Measurements from ENCODE around the gene RASSF10.

The RASSF10 gene

DNA sequence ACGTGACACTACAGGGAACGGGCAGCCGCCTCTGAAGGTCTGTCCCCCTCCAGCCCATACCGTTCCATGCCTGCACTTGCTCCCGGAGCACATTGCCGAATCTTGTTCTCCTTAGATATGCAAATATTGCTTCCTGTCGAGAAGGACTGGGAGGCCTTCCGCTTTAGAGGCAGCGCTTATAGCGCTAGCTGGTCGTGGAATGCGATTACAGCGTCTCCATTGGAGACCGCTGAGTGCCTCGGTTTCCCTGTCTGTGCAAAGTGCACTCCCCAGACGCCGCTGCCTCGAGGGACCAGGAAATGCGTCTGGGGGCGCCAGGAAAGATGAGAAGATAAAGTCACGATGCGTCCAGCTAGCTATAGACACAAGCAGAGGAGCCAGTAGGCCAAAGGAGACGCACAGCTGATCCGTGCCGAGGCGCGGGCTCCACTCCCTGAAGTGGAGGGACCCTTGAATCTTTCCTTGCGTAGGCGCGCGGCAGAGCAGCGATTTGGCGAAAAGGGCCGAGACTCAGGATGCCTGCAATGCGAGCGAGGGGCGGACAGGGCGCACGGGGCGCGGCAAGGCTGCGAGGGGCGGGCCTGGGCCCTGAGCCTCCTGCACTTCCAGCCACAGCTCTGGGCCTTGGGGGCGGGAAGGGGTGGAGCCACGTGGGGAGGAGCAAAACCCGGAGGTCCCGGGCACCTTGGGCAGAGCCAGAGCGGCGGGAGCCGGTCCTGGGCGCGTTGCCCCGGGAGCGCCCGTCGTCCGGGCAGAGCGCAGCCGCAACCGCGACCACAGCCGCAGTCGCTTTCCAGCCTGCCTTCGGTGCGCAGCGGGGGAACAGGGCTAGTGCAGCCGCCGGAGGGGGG, at the start of gene RASSF10:
Gene RASSF10, plus strand, starts transcription at position 692 of the 851 bp plus-strand sequence. CDS start 261 bp downstream, outside the sequence.
- peaks cover 32% of the 10 kb centered on the region for H3K4me1 Mint-ChIP-seq
- no peak for TF ChIP-seq CTCF (IDR thresholded peaks at IDR 0.05)
- no peak within 1 kb of the TSS for H3K27ac Mint-ChIP-seq
- peak; percentile 89 for DNase-seq
- peaks cover 13% of the 10 kb centered on the region for H3K9me3 Mint-ChIP-seq
- peaks cover 99% of the 10 kb centered on the region for H3K27me3 Mint-ChIP-seq (ENCODE audit: low read depth, poor library complexity)
- H3K36me3 Mint-ChIP-seq (ENCODE audit: low read depth) = no peaks in the 10 kb centered on the region
- H3K4me3 Mint-ChIP-seq = peak within 1 kb of the TSS; percentile 83

GRCh38 chr11:12961615-12962014, 47.5 kb upstream of the RASSF10 start:
- no peak for DNase-seq
- no peak for TF ChIP-seq CTCF (IDR thresholded peaks at IDR 0.05)
- H3K9me3 Mint-ChIP-seq = no peaks in the 10 kb centered on the region
- peaks cover 26% of the 10 kb centered on the region for H3K27me3 Mint-ChIP-seq (ENCODE audit: low read depth, poor library complexity)
- H3K4me1 Mint-ChIP-seq = peaks cover 14% of the 10 kb centered on the region
- no peaks in the 10 kb centered on the region for H3K36me3 Mint-ChIP-seq (ENCODE audit: low read depth)
- H3K27ac Mint-ChIP-seq = no peak overlapping the region
- no peak overlapping the region for H3K4me3 Mint-ChIP-seq

- H3K9me3 Mint-ChIP-seq = no peaks in the 10 kb centered on the region
- no peaks in the 10 kb centered on the region for H3K36me3 Mint-ChIP-seq (ENCODE audit: low read depth)
- H3K4me3 Mint-ChIP-seq = no peak overlapping the region
- no peak for DNase-seq
- H3K4me1 Mint-ChIP-seq = peaks cover 21% of the 10 kb centered on the region
- no peak for TF ChIP-seq CTCF (IDR thresholded peaks at IDR 0.05)
- no peak overlapping the region for H3K27ac Mint-ChIP-seq
- H3K27me3 Mint-ChIP-seq (ENCODE audit: low read depth, poor library complexity) = peaks cover 29% of the 10 kb centered on the region
Measured at GRCh38 chr11:12962306-12962705, 46.8 kb upstream of the RASSF10 start.

DNA sequence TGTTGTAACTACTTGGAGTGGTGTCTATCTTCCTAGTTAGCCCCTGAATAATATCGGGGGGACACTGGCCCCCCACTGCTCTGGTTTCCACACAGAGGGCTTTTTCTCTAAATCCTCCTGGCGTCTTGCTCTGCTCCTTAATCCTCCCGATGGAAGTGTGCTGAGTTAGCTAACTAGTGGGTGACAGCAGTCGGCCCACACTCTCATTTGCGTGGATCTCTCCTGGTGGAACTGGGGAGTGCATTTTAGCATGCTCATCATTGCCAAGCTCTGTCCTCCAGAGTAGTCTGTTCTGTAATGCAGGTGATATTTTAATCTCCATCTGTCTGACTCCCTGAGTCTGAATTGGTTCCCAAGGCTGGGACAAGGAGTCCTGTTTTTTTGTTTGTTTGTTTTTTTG, 46.1 kb upstream of the RASSF10 start:
- Mint-ChIP-seq H3K9me3 (no peaks in the 10 kb centered on the region), H3K36me3 (ENCODE audit: low read depth) (no peaks in the 10 kb centered on the region), H3K4me1 (peaks cover 22% of the 10 kb centered on the region), H3K27me3 (ENCODE audit: low read depth, poor library complexity) (peaks cover 29% of the 10 kb centered on the region), H3K27ac (no peak overlapping the region), H3K4me3 (no peak overlapping the region)
- DNase-seq = no peak
- no peak for TF ChIP-seq CTCF (IDR thresholded peaks at IDR 0.05)

DNA sequence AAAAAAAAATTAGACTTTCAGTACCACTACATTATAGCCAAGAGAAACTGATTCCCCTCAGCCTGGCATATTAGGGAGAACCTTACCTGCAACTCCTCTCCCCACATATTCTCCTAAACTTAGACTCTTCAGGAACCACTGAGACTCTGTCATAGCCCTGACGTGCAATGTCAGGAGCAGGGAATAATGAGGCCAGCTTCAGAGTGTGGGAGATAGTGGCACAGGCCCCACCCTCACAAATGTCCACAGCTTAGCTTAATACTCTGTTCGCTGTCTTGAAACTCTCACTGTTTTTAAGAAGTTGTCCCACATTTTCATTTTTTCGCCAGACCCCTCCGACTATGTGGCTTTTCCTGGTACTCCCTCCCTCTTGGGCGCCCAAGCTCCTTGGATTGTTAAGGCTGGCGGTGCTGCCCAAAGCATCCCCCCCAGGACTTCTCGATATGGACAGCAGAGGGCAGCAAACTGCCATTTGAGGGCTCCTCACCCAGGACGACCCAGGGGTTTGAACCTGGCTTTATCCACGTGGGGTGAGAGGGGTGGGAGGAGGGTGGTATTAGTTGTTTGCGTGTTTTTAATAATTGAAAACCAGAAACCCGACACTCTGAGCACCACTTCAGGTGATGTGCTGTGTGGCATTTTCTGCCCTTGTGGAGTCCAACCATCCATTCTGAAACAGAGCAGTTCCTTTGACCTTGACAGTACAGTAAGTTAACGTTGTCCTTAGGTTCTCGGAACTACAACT, 45.2 kb upstream of the RASSF10 start:
- DNase-seq = peak; percentile 84
- no peak overlapping the region for H3K4me3 Mint-ChIP-seq
- H3K27me3 Mint-ChIP-seq (ENCODE audit: low read depth, poor library complexity) = peaks cover 29% of the 10 kb centered on the region
- peak; percentile 92 for TF ChIP-seq CTCF (IDR thresholded peaks at IDR 0.05)
- no peaks in the 10 kb centered on the region for H3K9me3 Mint-ChIP-seq
- peaks cover 26% of the 10 kb centered on the region for H3K4me1 Mint-ChIP-seq
- no peak overlapping the region for H3K27ac Mint-ChIP-seq
- H3K36me3 Mint-ChIP-seq (ENCODE audit: low read depth) = no peaks in the 10 kb centered on the region
